Vagina (tissue), 2 donors: ENCODE measurements around the gene ESYT2. TPM values are rescaled to one million over a fixed set of nuclear protein-coding genes. Genes with fewer than 3 reads are reported as not detected.

Experiments
- DNase-seq, 2 donors: peaks; one replicate each; pipeline ENCODE4 v3.0.0-alpha.2; 2017; ENCODE audit errors: extremely low spot score in 2 of 2
- H3K27ac ChIP-seq: fragments of 200-600 bp; sonication (generic); one replicate; pipeline ENCODE4 v1.5.1; 2019
- H3K27me3 ChIP-seq: fragments of 200-600 bp; sonication (generic); one replicate; pipeline ENCODE4 v1.5.1; 2019
- H3K36me3 ChIP-seq, 2 donors: fragments of 200-600 bp; sonication (generic); one replicate each; pipeline ENCODE4 v1.5.1; 2017 to 2019
- H3K4me1 ChIP-seq: fragments of 200-600 bp; sonication (generic); one replicate; pipeline ENCODE4 v1.5.1; 2019
- H3K4me3 ChIP-seq, 2 donors: fragments of 200-600 bp; sonication (generic); 1 replicate in 1 of 2; 2 replicates in 1 of 2; pipeline ENCODE4 v1.5.1; 2016 to 2019
- H3K9me3 ChIP-seq: fragments of 200-600 bp; sonication (generic); one replicate; pipeline ENCODE4 v1.5.1; 2019
- CTCF ChIP-seq, 3 experiments: fragments of 450-650 bp in 2 of 3; fragments of 200-600 bp in 1 of 3; sonication (generic) in 1 of 3; IDR thresholded peaks; one replicate each; pipeline ENCODE4 v1.5.1; 2017 to 2019; ENCODE audit warnings: antibody characterized with exemption in 3 of 3, mild to moderate bottlenecking in 2 of 3, moderate library complexity in 2 of 3
- POLR2A ChIP-seq, 2 donors: fragments of 450-650 bp; IDR thresholded peaks; one replicate each; pipeline ENCODE4 v1.6.1; 2017; ENCODE audit warnings: antibody characterized with exemption in 2 of 2, mild to moderate bottlenecking in 2 of 2, moderate library complexity in 2 of 2
- POLR2AphosphoS5 ChIP-seq, 2 donors: sonication (generic); formaldehyde crosslinking; IDR thresholded peaks; one replicate each; pipeline ENCODE4 v1.9.0; 2017; ENCODE audit warnings: antibody characterized with exemption in 2 of 2, mild to moderate bottlenecking in 2 of 2, low read depth in 1 of 2; ENCODE audit not compliant: insufficient read depth in 1 of 2
- intact Hi-C: fragments of 100-400 bp; cut with DNase I; formaldehyde crosslinking; loops from one replicate; pipeline ENCODE4 v1.15.1; 2023
- total RNA-seq: library from RNA; depleted of rRNA; stranded (reverse); fragments of >200 nt; gene quantifications from one replicate; pipeline ENCODE4 v1.2.3, GENCODE V29; 2016

ESYT2 gene
- total RNA-seq, 1 donor from 2014 or later: 82.5 TPM

DNA sequence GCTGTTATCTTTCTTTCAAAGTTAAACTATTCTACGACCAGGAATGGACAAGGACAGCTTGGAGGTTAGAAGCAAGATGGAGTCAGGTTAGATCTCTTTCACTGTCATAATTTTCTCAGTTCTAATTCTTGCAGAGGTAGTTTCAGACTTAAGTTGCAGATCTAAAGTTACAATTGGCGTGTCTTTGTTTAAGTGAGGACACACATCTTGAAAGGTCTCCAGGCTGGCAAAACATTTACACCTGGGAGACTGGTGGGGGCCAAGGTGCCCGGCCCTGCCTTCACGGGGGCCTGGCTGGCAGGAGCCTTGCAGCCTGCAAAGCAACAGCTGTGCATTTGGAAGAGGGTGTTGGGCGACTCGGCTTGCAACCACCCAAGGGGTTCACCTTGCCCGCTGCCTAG is 25.4 kb upstream of the ESYT2 start:
- H3K27me3 ChIP-seq: no peaks in the 10 kb centered on the region
- intact Hi-C loops: no loop called here

DNA sequence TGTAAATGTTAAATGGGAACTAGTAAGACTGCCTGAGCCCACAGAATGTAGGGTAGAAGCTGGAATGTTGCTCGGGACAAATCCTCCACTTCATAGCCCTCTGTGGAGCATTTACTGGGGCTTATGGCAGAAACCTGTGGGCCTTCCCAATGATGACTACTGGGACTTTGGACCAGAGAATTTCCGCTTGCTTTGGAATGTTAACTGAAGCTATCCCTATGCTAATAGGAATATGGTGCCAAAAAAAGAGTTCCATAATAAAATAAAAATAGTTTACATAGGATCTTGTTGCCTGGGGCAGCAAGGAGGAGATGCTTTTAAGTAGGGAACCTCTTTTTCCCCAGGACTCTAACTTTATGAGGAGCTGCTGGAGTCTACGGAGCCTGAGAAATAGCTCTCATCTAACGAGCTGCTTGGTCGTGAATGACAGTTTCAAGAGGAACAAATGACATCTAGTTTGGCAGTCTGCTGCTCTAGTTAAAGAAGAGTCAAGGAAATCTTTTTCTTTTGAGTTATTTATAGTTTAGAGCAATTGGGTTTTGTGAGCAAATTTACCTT is 21.3 kb upstream of the ESYT2 start:
- Histone ChIP-seq H3K27ac (peak overlapping the region; percentile 7), H3K27me3 (no peaks in the 10 kb centered on the region), H3K36me3 (no peaks in the 10 kb centered on the region), H3K4me1 (peaks cover 13% of the 10 kb centered on the region), H3K9me3 (no peaks in the 10 kb centered on the region), H3K4me3 (no peak overlapping the region)
- TF ChIP-seq POLR2AphosphoS5 (IDR thresholded peaks at IDR 0.05; ENCODE audit: insufficient read depth in 1 of 2, low read depth in 1 of 2) (no peak), POLR2A (IDR thresholded peaks at IDR 0.05) (no peak), CTCF (IDR thresholded peaks at IDR 0.05) (no peak)
- intact Hi-C loops: no loop called here
- no peak for DNase-seq

More for the DNA sequence above, 25.4 kb upstream of the ESYT2 start:
- Histone ChIP-seq H3K4me3 (no peak overlapping the region), H3K9me3 (no peaks in the 10 kb centered on the region), H3K36me3 (no peaks in the 10 kb centered on the region), H3K4me1 (peaks cover 33% of the 10 kb centered on the region), H3K27ac (no peak overlapping the region)
- TF ChIP-seq POLR2AphosphoS5 (IDR thresholded peaks at IDR 0.05; ENCODE audit: insufficient read depth in 1 of 2, low read depth in 1 of 2): no peak
- no peak for TF ChIP-seq POLR2A (IDR thresholded peaks at IDR 0.05)
- no peak for DNase-seq

- H3K27me3 ChIP-seq: no peaks in the 10 kb centered on the region
- H3K4me3 ChIP-seq: no peak overlapping the region
- DNase-seq: no peak
- no peaks in the 10 kb centered on the region for H3K9me3 ChIP-seq
- H3K4me1 ChIP-seq: peaks cover 13% of the 10 kb centered on the region
- intact Hi-C loops: no loop called here
- H3K36me3 ChIP-seq: no peaks in the 10 kb centered on the region
- no peak for TF ChIP-seq POLR2A (IDR thresholded peaks at IDR 0.05)
- no peak for TF ChIP-seq POLR2AphosphoS5 (IDR thresholded peaks at IDR 0.05; ENCODE audit: insufficient read depth in 1 of 2, low read depth in 1 of 2)
- TF ChIP-seq CTCF (IDR thresholded peaks at IDR 0.05): no peak
- H3K27ac ChIP-seq: peak overlapping the region; percentile 7
Measured at GRCh38 chr7:158849768-158850544, 20.6 kb upstream of the ESYT2 start.

GRCh38 chr7:158849442-158849767 is 20.1 kb upstream of the ESYT2 start:
- Histone ChIP-seq H3K36me3 (no peaks in the 10 kb centered on the region), H3K27me3 (no peaks in the 10 kb centered on the region), H3K9me3 (no peaks in the 10 kb centered on the region), H3K4me3 (no peak overlapping the region), H3K27ac (no peak overlapping the region), H3K4me1 (peaks cover 13% of the 10 kb centered on the region)
- no peak for TF ChIP-seq CTCF (IDR thresholded peaks at IDR 0.05)
- TF ChIP-seq POLR2A (IDR thresholded peaks at IDR 0.05): no peak
- TF ChIP-seq POLR2AphosphoS5 (IDR thresholded peaks at IDR 0.05; ENCODE audit: insufficient read depth in 1 of 2, low read depth in 1 of 2): no peak
- intact Hi-C loops: no loop called here
- no peak for DNase-seq

DNA sequence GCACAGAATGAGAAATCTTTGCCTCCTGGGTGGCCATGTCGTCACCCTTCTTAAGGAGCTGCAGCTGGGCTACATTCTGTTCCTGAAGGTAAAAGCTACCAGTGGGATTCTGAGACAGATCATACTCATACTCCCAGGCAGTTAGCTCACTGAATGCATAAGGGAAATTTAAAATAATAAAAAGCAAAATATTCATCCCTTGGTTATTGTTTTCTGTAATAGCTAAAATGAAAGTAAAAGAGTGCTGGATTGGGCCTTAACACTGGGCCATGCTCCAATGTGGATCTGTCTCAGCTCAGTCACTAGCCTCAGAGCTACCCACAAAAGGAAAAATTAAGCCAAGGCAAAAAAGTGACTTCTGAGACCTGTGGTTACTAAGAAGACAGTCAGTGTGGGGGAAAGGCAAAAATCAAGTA is 18.1 kb upstream of the ESYT2 start:
- H3K9me3 ChIP-seq: no peaks in the 10 kb centered on the region
- H3K27ac ChIP-seq: peak overlapping the region; percentile 36
- TF ChIP-seq POLR2A (IDR thresholded peaks at IDR 0.05) (no peak), CTCF (IDR thresholded peaks at IDR 0.05) (no peak), POLR2AphosphoS5 (IDR thresholded peaks at IDR 0.05; ENCODE audit: insufficient read depth in 1 of 2, low read depth in 1 of 2) (no peak)
- H3K27me3 ChIP-seq: no peaks in the 10 kb centered on the region
- H3K36me3 ChIP-seq: no peaks in the 10 kb centered on the region
- DNase-seq: no peak
- H3K4me3 ChIP-seq: peak overlapping the region in 1 of 2 donors; percentile 18
- H3K4me1 ChIP-seq: peaks cover 13% of the 10 kb centered on the region
- intact Hi-C loops: no loop called here
